ENCODE results near the gene SLC25A13. TPM values are rescaled to one million over a fixed set of nuclear protein-coding genes. Genes with fewer than 3 reads are reported as not detected.

The SLC25A13 gene
- total and polyA plus RNA-seq, 9 of the 15 experiments (the other 6 are each of a cell fraction or from before 2014, with no cell fraction given), result 21.4 to 80.2 (median 58.7) TPM

DNA sequence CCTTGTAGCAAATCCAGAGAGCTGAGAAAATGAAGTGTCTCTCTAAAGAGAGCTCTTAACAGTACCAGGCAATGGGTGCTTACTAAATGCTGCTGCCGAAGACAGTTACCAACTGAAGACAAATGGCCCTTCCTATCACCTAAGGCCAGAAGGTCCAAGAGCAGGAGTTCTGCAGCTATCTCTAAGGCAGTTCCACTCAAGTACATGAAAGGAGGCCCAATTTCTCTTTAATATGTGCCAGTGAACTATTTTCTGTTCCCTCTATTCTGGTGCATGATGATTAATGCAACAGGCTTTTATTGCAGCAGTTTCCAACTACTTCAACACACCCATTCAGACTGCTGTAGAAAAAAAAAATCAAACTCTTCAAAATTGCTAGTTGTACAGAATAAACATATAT lies 122.5 kb downstream of the SLC25A13 start (continued):
- TF ChIP-seq, protein P1, sequence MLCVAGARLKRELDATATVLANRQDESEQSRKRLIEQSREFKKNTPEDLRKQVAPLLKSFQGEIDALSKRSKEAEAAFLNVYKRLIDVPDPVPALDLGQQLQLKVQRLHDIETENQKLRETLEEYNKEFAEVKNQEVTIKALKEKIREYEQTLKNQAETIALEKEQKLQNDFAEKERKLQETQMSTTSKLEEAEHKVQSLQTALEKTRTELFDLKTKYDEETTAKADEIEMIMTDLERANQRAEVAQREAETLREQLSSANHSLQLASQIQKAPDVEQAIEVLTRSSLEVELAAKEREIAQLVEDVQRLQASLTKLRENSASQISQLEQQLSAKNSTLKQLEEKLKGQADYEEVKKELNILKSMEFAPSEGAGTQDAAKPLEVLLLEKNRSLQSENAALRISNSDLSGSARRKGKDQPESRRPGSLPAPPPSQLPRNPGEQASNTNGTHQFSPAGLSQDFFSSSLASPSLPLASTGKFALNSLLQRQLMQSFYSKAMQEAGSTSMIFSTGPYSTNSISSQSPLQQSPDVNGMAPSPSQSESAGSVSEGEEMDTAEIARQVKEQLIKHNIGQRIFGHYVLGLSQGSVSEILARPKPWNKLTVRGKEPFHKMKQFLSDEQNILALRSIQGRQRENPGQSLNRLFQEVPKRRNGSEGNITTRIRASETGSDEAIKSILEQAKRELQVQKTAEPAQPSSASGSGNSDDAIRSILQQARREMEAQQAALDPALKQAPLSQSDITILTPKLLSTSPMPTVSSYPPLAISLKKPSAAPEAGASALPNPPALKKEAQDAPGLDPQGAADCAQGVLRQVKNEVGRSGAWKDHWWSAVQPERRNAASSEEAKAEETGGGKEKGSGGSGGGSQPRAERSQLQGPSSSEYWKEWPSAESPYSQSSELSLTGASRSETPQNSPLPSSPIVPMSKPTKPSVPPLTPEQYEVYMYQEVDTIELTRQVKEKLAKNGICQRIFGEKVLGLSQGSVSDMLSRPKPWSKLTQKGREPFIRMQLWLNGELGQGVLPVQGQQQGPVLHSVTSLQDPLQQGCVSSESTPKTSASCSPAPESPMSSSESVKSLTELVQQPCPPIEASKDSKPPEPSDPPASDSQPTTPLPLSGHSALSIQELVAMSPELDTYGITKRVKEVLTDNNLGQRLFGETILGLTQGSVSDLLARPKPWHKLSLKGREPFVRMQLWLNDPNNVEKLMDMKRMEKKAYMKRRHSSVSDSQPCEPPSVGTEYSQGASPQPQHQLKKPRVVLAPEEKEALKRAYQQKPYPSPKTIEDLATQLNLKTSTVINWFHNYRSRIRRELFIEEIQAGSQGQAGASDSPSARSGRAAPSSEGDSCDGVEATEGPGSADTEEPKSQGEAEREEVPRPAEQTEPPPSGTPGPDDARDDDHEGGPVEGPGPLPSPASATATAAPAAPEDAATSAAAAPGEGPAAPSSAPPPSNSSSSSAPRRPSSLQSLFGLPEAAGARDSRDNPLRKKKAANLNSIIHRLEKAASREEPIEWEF (CRISPR knock-in tag; IDR thresholded peaks at IDR 0.05), result no peak
- TF ChIP-seq, protein P2, sequence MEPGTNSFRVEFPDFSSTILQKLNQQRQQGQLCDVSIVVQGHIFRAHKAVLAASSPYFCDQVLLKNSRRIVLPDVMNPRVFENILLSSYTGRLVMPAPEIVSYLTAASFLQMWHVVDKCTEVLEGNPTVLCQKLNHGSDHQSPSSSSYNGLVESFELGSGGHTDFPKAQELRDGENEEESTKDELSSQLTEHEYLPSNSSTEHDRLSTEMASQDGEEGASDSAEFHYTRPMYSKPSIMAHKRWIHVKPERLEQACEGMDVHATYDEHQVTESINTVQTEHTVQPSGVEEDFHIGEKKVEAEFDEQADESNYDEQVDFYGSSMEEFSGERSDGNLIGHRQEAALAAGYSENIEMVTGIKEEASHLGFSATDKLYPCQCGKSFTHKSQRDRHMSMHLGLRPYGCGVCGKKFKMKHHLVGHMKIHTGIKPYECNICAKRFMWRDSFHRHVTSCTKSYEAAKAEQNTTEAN (CRISPR knock-in tag; IDR thresholded peaks at IDR 0.05), result no peak
- TF ChIP-seq POU5F1 (IDR thresholded peaks at IDR 0.05; ENCODE audit: borderline replicate concordance, low read depth, low read length, partially characterized antibody), result no peak
- TF ChIP-seq, protein P3, sequence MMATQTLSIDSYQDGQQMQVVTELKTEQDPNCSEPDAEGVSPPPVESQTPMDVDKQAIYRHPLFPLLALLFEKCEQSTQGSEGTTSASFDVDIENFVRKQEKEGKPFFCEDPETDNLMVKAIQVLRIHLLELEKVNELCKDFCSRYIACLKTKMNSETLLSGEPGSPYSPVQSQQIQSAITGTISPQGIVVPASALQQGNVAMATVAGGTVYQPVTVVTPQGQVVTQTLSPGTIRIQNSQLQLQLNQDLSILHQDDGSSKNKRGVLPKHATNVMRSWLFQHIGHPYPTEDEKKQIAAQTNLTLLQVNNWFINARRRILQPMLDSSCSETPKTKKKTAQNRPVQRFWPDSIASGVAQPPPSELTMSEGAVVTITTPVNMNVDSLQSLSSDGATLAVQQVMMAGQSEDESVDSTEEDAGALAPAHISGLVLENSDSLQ (IDR thresholded peaks at IDR 0.05), result peak; percentile 77
- peak in 1 of 2 experiments; percentile 15; a peak in 1 of 4 replicates for TF ChIP-seq TRIM24 (IDR thresholded peaks at IDR 0.05)
- peak; percentile 51; the same call in 1 of the 2 replicates for TF ChIP-seq EP300 (IDR thresholded peaks at IDR 0.05; ENCODE audit: low read length)
- TF ChIP-seq, protein P4, sequence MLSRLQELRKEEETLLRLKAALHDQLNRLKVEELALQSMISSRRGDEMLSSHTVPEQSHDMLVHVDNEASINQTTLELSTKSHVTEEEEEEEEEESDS (CRISPR knock-in tag; IDR thresholded peaks at IDR 0.05), result no peak
- TF ChIP-seq, protein P5, sequence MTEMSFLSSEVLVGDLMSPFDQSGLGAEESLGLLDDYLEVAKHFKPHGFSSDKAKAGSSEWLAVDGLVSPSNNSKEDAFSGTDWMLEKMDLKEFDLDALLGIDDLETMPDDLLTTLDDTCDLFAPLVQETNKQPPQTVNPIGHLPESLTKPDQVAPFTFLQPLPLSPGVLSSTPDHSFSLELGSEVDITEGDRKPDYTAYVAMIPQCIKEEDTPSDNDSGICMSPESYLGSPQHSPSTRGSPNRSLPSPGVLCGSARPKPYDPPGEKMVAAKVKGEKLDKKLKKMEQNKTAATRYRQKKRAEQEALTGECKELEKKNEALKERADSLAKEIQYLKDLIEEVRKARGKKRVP (CRISPR knock-in tag; IDR thresholded peaks at IDR 0.05), result no peak
- TF ChIP-seq TOE1 (IDR thresholded peaks at IDR 0.05; ENCODE audit: borderline replicate concordance), result no peak
- TF ChIP-seq TOE1 (CRISPR knock-in tag; IDR thresholded peaks at IDR 0.05; ENCODE audit: borderline replicate concordance, low read depth), result no peak
- no peak for TF ChIP-seq PURB (CRISPR knock-in tag; IDR thresholded peaks at IDR 0.05; ENCODE audit: low read depth)
- TF ChIP-seq ZBED1 (IDR thresholded peaks at IDR 0.05), result no peak
- TF ChIP-seq, protein P6, sequence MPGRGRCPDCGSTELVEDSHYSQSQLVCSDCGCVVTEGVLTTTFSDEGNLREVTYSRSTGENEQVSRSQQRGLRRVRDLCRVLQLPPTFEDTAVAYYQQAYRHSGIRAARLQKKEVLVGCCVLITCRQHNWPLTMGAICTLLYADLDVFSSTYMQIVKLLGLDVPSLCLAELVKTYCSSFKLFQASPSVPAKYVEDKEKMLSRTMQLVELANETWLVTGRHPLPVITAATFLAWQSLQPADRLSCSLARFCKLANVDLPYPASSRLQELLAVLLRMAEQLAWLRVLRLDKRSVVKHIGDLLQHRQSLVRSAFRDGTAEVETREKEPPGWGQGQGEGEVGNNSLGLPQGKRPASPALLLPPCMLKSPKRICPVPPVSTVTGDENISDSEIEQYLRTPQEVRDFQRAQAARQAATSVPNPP (IDR thresholded peaks at IDR 0.05; ENCODE audit: borderline replicate concordance, insufficient read depth, insufficient read length), result no peak
- no peak for TF ChIP-seq ZNF408 (CRISPR knock-in tag; IDR thresholded peaks at IDR 0.05; ENCODE audit: low read depth)
- peak; percentile 93 for TF ChIP-seq MEIS2 (IDR thresholded peaks at IDR 0.05; ENCODE audit: partially characterized antibody)
- TF ChIP-seq XRCC4 (IDR thresholded peaks at IDR 0.05; ENCODE audit: extremely low read depth, insufficient read depth, insufficient read length), result no peak
- TF ChIP-seq ZNF75A (CRISPR knock-in tag; IDR thresholded peaks at IDR 0.05), result no peak
- no peak for TF ChIP-seq E2F3 (CRISPR knock-in tag; IDR thresholded peaks at IDR 0.05)

Measured in K562 (cell line).